COLO668 (cell line): ENCODE measurements around the gene RHOV.

Experiments used
- DNase-seq: peaks from one replicate; lab custom pipeline; 2025; ENCODE audit not compliant: unreplicated experiment; lab: John Stamatoyannopoulos, UW

The RHOV gene

GRCh38 chr15:40904552-40905201, 30.6 kb upstream of the RHOV start:
- no peak for DNase-seq

GRCh38 chr15:40902605-40903561, 28.8 kb upstream of the RHOV start:
- no peak for DNase-seq

- DNase-seq, result no peak
These were observed 27.0 kb upstream of the RHOV start for GRCh38 chr15:40901053-40901443.

- DNase-seq, result no peak
These were observed 26.4 kb upstream of the RHOV start for GRCh38 chr15:40900256-40901052.

GRCh38 chr15:40899536-40900207, 25.6 kb upstream of the RHOV start:
- no peak for DNase-seq

GRCh38 chr15:40894681-40895448, 20.8 kb upstream of the RHOV start:
- peak; percentile 64 for DNase-seq

GRCh38 chr15:40893733-40894680, 20.0 kb upstream of the RHOV start, which contains the start of gene VPS18:
VPS18 (plus strand) TSS chr15:40894450; CDS start chr15:40894769, 319 bp downstream.
- DNase-seq, result peak; percentile 98

- no peak for DNase-seq
These were observed 19.1 kb upstream of the RHOV start for GRCh38 chr15:40893019-40893670.

- DNase-seq, result no peak
These were observed 18.5 kb upstream of the RHOV start for GRCh38 chr15:40892447-40893012.

GRCh38 chr15:40891810-40892446, 17.9 kb upstream of the RHOV start:
- peak; percentile 60 for DNase-seq

GRCh38 chr15:40891138-40891537, 17.1 kb upstream of the RHOV start:
- DNase-seq, result no peak

GRCh38 chr15:40889112-40889511, 15.1 kb upstream of the RHOV start:
- no peak for DNase-seq

- DNase-seq, result no peak
These were observed 12.6 kb upstream of the RHOV start for GRCh38 chr15:40886586-40886985.

GRCh38 chr15:40881351-40881750, 7.3 kb upstream of the RHOV start:
- no peak for DNase-seq

GRCh38 chr15:40879609-40880008, 5.6 kb upstream of the RHOV start:
- DNase-seq, result no peak

- no peak for DNase-seq
These were observed 4.8 kb upstream of the RHOV start for GRCh38 chr15:40878785-40879184.

GRCh38 chr15:40877694-40878093, 3.7 kb upstream of the RHOV start:
- DNase-seq, result no peak
